ENCODE results near the gene CMAS.
"Not testable (repeated sequence)": the region's sequence is repeated elsewhere in the genome, so short reads cannot be mapped to it uniquely, and the experiment has no call there.

Gene CMAS

DNA sequence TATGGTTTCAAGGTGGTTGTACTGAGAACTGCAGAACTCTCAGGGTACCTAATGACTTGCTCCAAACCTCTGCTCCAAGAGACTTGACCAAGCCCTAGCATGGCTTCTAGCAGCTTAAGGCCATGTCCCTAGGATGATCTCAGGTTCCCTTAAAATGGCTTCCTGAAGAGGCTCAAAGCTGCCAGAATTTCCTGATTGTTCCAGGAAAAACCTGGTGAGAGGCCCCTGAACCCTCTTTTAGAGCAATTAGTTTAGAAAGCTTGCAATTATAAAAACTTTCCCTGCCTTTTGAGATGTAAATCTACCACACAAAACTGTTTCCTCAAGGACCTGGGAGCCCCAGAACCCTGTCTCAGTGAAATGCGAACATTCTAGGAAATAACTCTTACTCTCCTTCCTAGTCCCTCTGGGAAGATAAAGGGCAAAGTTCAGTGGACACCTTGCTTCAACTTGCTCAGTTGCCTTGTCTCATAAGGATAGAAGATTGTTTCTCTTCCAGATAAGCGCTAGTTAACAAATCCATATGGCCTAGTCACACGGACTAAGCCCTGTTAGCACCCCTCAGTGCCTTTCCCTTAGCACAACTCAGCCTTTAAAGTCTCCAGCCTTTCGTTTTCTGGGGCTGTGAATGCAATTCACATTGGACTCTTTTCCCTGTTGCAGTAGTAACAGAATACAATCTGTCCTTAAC lies 2.5 kb downstream of the CMAS start:
- no peak for DNase-seq

DNA sequence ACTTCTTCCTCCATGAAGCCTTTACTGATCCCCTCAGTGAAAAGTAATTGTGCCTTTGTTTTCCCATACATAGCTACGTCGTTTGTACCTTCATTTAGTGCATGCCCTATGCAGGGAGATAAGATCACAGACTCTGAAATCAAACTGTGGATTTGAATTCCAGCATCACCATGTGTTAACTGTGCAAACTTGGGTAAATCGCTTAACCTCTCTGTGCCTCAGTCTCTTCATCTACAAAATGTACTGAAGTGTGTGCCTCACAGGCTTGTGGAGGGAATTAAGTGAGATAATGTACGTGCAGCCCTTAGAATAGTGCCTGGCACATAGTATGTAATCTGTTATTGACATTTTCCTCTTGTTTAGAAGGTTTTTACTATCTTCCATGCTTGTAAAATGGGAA lies 4.1 kb downstream of the CMAS start:
- no peak for DNase-seq

DNA sequence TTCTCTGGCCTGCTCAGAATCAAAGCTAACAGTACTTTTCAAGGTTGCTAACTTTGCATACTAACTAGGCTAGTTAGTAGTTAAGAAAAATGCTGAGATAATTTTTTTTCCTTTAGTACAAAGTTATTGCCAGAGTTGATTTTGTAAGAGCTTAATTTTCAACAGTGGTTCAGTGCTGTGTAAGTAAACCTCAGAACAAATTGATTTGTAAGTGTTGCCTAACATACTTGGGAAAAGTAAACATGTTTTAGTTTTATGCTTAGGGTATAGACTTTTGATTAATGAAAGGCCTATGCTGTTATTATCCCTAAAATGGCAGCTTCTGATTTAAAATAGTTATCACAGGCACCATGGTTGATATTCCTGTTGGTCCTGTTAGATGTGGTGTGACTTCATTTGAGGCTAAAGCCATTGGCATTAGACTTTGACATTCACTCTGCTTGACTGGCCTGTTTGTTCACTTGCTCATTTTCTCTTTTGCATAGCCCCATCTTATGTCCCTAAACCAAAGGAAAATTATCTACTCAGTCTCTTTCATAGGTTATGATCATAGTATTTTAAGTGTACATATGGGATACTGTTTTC lies 5.2 kb downstream of the CMAS start:
- no peak for DNase-seq

DNA sequence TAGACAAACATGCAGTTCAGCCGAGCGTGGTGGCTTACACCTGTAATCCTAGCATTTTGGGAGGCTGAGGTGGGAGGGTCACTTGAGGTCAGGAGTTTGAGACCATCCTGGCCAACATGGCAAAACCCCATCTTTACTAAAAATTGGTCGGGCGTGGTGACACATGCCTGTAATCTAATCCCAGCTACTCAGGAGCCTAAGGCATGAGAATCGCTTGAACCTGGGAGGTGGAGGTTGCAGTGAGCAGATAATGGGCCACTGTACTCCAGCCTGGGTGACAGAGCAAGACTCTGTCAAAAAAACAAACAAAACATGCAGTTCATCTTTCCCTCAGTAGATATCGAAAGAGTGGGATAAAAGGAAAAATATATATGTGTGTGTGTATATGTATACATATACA lies 7.0 kb downstream of the CMAS start:
- DNase-seq = not testable (repeated sequence)

DNA sequence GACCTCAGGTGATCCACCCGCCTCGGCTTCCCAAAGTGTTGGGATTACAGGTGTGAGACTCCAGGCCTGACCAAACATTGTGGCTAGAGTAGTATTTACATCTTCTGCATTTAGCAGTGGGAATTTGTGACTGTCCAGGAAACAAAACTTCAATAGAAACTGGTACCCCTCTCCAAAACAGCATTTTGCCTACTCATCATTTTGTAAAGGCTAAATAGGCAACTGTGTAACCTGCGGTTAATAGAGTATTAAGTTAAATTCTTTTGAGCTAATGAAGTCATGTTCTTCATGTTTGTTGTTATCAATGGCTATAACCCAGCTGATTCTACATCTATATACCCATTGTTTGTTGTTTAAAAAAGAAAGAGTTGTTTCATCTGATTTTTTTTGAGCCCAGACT lies 8.1 kb downstream of the CMAS start:
- no peak for DNase-seq

DNA sequence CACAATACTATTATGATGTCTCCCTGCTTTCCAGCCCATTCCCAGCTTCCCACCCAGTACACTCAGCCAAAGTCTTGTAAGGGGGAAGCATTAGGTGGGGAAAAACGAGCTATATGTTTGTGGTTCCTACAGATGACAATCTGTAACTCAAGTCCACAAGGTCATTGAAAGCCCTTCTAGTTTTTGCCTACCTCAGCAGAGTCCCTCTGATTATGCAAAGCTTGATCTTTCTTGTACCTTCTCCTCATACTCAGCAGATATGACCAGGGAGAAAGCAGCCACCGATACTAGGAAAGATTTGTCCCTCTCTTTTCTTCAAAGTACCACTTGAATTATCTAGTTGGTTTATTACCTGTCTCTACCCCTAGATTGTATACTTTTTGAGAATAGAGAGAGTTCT lies 10.6 kb downstream of the CMAS start:
- DNase-seq = no peak

DNA sequence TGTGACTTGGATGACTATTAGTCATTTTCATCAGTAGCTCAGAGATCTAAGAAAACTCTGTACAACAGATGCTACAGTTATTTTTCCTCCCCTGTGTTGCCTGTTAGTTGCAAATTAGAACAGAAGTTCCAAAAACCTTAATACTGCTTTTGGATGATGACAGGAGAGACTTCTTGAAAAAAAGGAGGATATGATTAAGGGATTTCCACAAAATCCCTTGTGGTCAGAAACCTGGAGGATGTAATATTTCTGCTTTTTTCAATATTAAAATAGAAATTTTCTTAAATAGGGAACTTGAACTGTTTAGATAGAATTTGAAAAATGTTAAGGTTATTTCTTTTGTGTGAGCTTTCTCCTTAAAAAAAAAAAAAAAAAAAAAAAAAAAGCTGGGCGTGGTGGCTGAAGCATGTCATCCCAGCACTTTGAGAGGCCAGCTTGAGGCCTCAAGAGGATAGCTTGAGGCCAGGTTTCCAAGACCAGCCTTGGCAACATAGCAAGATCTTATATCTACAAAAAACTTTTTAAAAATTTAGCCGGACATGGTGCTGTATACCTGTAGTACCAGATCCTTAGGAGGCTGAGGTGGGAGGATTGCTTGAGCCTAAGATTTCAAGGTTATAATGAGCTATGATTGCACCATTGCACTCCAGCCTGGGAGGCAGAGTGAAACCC lies 14.1 kb downstream of the CMAS start:
- DNase-seq = no peak

- DNase-seq = no peak
These were observed 18.9 kb downstream of the CMAS start for GRCh38 chr12:22064968-22065367.

GRCh38 chr12:22066310-22066709 lies 20.3 kb downstream of the CMAS start:
- no peak for DNase-seq

DNA sequence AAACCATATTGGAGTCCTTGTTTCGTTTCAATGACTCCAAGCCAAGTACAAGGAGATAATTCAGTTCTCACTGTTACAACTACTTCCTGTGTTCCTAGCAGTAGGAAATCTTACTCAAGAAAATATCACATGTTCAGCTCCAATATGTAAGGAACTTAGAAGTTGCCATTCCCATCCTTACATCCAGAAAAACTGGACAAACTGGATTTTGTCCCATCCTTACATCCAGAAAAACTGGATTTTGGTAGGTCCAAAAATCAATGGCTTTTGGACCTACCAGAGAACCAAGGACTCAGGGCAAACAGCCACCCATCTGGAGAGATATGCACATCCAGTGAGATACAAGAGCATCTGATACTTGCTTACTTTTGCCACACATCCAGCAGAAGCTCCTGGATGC lies 23.8 kb downstream of the CMAS start:
- DNase-seq = no peak

- DNase-seq = no peak
These were observed 36.2 kb downstream of the CMAS start for GRCh38 chr12:22082190-22082701.

DNA sequence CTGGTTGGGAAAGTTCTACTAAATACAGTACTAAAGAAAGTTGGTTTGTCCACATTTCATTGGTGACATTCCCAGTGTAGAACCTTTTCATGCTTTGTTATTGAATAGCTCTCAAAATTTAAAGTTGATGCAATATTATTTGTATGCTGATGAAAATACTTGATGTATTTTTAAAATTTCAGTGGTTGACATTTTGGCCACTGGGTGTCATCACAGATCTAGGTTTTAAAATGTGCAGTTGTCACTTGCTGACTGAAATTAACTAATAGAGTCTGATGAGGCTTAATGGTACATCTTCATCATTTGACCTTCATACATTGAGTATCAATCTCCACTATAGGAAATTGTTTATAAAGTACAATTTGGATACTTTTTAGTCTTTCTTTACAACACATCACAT lies 37.1 kb downstream of the CMAS start:
- DNase-seq = peak; percentile 27

DNA sequence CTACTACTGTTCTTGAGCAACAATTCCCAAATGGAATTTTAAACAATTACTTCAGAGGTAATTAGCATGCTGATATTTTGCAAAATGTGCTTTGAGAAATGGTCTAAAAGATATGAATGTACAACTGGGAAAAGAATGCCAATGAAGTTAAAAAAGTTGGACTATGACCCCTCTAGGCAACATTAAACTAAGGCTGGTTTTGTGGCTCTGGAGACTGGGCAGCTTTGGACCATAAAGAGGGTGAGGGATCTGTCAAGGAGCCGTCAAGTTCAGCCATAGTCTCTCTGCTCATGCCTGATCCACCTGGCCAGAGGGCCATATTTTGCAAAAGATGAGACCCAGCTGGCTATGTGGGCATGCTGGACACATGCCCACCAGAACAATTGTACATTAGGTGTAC lies 38.8 kb downstream of the CMAS start:
- no peak for DNase-seq

DNA sequence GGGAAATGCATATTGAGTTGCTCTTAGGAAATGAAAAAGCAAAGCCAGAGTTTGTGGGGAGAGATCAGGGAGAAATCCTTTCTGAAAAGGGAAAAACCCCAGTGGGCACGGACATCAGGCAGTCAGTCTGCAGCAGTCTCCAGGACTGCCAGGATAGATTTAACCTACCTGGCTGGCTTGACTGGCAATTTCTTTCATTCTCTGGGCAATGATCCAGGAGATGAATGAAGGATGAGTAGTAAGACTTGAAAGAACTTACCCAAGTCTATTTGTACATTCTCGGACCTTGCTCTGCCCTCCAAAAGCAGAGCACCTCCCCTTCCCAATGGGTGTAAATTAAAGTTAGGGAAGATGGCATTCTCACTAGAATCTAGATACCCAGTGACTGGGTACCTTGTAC lies 42.9 kb downstream of the CMAS start:
- no peak for DNase-seq

DNA sequence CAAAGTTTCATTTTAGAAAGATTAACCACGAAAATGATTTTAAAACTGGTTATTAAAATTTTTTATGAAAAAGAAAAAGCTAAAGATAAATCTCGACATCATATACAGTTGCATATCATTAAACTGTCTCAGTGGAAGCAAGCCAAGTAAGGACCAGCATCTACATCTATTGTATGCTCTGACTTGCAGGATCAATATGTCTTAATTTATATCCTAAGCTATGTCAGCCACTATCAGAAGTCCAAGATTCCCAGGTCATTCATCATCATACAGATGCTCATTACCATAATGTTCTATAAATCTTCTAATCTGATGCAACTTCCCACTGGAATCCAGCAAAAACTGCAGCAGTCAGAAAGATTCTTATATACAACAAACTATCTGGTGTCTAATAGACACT lies 43.5 kb downstream of the CMAS start:
- no peak for DNase-seq

- not testable (repeated sequence) for DNase-seq
These were observed 53.0 kb downstream of the CMAS start for GRCh38 chr12:22099062-22099461.

- no peak for DNase-seq
These were observed 55.1 kb downstream of the CMAS start for GRCh38 chr12:22100958-22101748.

DNA sequence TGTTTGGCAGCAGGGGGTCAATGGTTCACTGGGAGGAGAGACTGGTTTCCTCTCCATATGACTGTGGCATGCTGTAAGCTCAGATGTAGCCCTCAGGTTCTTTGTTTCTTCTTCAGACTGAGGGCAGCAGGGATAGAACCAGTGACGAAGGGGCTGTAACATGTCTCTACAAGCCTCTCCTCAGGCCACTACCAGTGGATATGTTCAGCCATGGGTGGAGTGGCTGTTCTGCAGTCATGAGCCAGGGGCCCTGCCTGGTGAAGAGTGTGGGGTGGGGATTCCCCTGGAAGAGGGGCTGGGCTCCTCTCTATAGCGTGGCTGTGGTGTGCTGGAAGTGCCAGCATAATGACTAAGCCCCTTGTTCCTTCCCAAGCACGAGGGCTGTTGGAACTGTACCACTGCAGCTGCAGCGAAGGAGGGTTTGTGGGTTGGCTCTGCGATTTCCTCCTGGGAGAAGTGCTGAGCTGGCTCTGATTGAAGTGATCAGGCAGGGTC lies 55.8 kb downstream of the CMAS start:
- DNase-seq = no peak

DNA sequence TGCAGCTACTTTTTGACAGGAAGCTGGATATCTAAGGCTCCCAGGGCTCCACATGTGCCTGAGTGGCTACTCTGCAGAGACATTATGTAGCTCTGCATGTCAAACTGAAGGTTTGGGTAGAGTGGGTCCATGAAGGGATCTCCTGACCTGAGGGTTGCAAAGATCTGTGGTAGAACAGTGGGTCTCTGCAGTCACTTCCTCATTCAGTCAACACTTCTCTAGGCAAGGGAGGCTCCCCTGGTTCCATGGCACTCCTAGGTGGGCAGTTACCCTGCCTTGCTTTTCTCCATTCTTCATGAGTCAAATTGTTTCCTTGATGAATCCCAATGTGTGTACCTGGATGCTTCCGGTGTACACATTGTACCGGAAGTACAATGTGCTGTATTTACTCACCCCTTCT lies 57.4 kb downstream of the CMAS start:
- no peak for DNase-seq

- DNase-seq = no peak
These were observed 59.5 kb downstream of the CMAS start for GRCh38 chr12:22105542-22105941.

- no peak for DNase-seq
These were observed 64.2 kb downstream of the CMAS start for GRCh38 chr12:22110176-22110575.

Data from NCI-H2171 treated with DMSO at 0.1 percent for 48 hours (cell line).